ENCODE data around the gene LRP8. TPM values are rescaled to one million over a fixed set of nuclear protein-coding genes. Genes with fewer than 3 reads are reported as not detected.

Gene LRP8
- total and polyA plus RNA-seq, 9 of the 15 experiments (the other 6 are each of a cell fraction or from before 2014, with no cell fraction given), result 7.1 to 56.1 (median 31.3) TPM

DNA sequence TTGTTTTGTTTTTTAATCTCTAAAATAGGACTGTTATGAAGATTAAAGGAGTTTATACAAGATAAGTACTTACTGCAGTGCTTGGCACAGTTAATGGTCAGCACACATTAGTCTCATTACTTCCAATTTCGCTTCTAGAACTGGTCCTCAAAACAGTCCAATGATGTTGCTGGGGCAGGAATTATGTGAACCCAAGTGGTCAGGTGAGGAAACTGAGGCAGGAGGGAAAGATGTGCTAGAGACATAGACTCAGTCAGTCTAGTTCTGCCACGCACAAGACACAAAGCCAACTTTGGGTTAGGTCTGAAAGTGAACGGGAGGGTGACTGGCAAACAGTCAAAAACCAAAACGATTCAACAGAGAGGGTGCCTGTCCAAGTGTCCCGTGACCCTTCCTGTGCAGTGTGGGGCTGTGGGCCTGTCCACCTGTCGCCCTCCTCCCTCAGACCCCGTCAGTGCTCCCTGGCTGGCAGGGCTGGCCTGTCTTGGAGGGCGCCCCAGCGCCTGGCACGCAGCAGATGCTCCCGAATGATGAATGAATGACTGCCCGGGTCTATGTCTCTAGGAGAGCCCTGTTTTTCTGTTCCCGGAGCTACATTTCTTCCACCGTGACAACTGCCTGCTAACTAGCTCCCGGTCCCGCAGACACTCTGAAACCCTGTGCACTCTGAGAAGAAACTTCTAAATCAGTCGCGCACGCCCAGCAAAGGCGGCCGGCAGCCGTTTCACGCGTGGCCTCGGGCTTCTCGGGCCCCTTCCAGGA, 2.4 kb downstream of the LRP8 start (continued):
- no peak for TF ChIP-seq NR4A1 (CRISPR knock-in tag; IDR thresholded peaks at IDR 0.05)
- TF ChIP-seq NR4A1 (tag; IDR thresholded peaks at IDR 0.05), result peak; percentile 39; the same call in 1 of the 2 replicates
- peak; percentile 8 for TF ChIP-seq PHF20 (IDR thresholded peaks at IDR 0.05; ENCODE audit: partially characterized antibody)
- TF ChIP-seq NR2C1 (IDR thresholded peaks at IDR 0.05), result no peak
- peak; percentile 8; the same call in 1 of the 2 replicates for TF ChIP-seq NR2C1 (tag; IDR thresholded peaks at IDR 0.05)
- peak; percentile 60; the same call in 1 of the 2 replicates for TF ChIP-seq ZNF24 (IDR thresholded peaks at IDR 0.05)
- TF ChIP-seq TOE1 (IDR thresholded peaks at IDR 0.05; ENCODE audit: borderline replicate concordance), result no peak
- TF ChIP-seq TOE1 (CRISPR knock-in tag; IDR thresholded peaks at IDR 0.05; ENCODE audit: borderline replicate concordance, low read depth), result 0 out of 2 replicates have a peak, but pooled peaks have one; percentile 43
- peak; percentile 64; the same call in 1 of the 2 replicates for TF ChIP-seq GATAD2B (IDR thresholded peaks at IDR 0.05; ENCODE audit: borderline replicate concordance)
- TF ChIP-seq RBBP5 (IDR thresholded peaks at IDR 0.05; ENCODE audit: borderline replicate concordance, insufficient read depth, low read length, poor library complexity, severe bottlenecking), result peak; percentile 56
- TF ChIP-seq ZNF263 (CRISPR knock-in tag; IDR thresholded peaks at IDR 0.05; ENCODE audit: borderline replicate concordance), result peak; percentile 95
- TF ChIP-seq NFRKB (IDR thresholded peaks at IDR 0.05; ENCODE audit: low read depth), result peak; percentile 48; the same call in 1 of the 2 replicates
- TF ChIP-seq ZNF212 (CRISPR knock-in tag; IDR thresholded peaks at IDR 0.05), result no peak
- TF ChIP-seq ILK (tag; IDR thresholded peaks at IDR 0.05; ENCODE audit: borderline replicate concordance, low read depth), result no peak
- TF ChIP-seq YY1 (IDR thresholded peaks at IDR 0.05; ENCODE audit: borderline replicate concordance in 1 of 3, control insufficient read depth in 1 of 3, extremely low read depth in 1 of 3, insufficient read depth in 3 of 3, insufficient read length in 1 of 3, insufficient replicate concordance in 2 of 3, low read depth in 1 of 3, low read length in 2 of 3), result no peak
- TF ChIP-seq SMAD1 (IDR thresholded peaks at IDR 0.05; ENCODE audit: low read depth, low read length, partially characterized antibody), result peak; percentile 16
- TF ChIP-seq, protein P1, sequence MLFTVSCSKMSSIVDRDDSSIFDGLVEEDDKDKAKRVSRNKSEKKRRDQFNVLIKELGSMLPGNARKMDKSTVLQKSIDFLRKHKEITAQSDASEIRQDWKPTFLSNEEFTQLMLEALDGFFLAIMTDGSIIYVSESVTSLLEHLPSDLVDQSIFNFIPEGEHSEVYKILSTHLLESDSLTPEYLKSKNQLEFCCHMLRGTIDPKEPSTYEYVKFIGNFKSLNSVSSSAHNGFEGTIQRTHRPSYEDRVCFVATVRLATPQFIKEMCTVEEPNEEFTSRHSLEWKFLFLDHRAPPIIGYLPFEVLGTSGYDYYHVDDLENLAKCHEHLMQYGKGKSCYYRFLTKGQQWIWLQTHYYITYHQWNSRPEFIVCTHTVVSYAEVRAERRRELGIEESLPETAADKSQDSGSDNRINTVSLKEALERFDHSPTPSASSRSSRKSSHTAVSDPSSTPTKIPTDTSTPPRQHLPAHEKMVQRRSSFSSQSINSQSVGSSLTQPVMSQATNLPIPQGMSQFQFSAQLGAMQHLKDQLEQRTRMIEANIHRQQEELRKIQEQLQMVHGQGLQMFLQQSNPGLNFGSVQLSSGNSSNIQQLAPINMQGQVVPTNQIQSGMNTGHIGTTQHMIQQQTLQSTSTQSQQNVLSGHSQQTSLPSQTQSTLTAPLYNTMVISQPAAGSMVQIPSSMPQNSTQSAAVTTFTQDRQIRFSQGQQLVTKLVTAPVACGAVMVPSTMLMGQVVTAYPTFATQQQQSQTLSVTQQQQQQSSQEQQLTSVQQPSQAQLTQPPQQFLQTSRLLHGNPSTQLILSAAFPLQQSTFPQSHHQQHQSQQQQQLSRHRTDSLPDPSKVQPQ (CRISPR knock-in tag; IDR thresholded peaks at IDR 0.05; ENCODE audit: borderline replicate concordance), result no peak
- TF ChIP-seq MYBL2 (IDR thresholded peaks at IDR 0.05; ENCODE audit: low read depth), result no peak
- no peak for TF ChIP-seq MYBL2 (CRISPR knock-in tag; IDR thresholded peaks at IDR 0.05; ENCODE audit: borderline replicate concordance)
- TF ChIP-seq ZBTB26 (CRISPR knock-in tag; IDR thresholded peaks at IDR 0.05), result 0 out of 2 replicates have a peak, but pooled peaks have one; percentile 33

Measured in K562 (cell line).